ENCODE measurements around the gene KANSL3. TPM values are rescaled to one million over a fixed set of nuclear protein-coding genes. Genes with fewer than 3 reads are reported as not detected.
A peak's percentile ranks its signal among the peaks of the same experiment; 100 is the strongest.

The KANSL3 gene
- total RNA-seq (2014; rRNA removed; shearing (Covaris generic)) (27.2 and 31.4 TPM in 2 replicates), polyA plus RNA-seq (2016; fragmentation: Nextera tagmentation; extraction: Ambion mirVana) (7.2 and 8.9 TPM in 2 replicates)
- long read RNA-seq, partial matches to known transcripts, result 3 of 5 reads
- long read RNA-seq, other reads (novel, unspliced or antisense), result 2 of 5 reads

GRCh38 chr2:96638144-96639121, at the start of gene KANSL3:
Gene KANSL3 (minus strand): TSS chr2:96638312. CDS start chr2:96637135, 1,177 bp downstream.
- H3K79me2 ChIP-seq (replicated peaks; ENCODE audit: insufficient read depth), result peaks cover 41% of the 10 kb centered on the region
- ATAC-seq (peak; percentile 61), DNase-seq (ENCODE audit: low spot score) (peak; percentile 97)
- peak within 1 kb of the TSS; percentile 93 for H3K4me3 Mint-ChIP-seq
- TF ChIP-seq ZNF331 (CRISPR knock-in tag; IDR thresholded peaks at IDR 0.05; ENCODE audit: low read depth) (no peak), POLR2AphosphoS5 (IDR thresholded peaks at IDR 0.05; ENCODE audit: low read depth) (peak; percentile 97), ETS1 (IDR thresholded peaks at IDR 0.05) (peak; percentile 42; the same call in 1 of the 2 replicates), CREB1 (CRISPR knock-in tag; IDR thresholded peaks at IDR 0.05; ENCODE audit: low read depth) (peak; percentile 70)
- peak within 1 kb of the TSS; percentile 99 for H2AFZ ChIP-seq
- peaks cover 13% of the 10 kb centered on the region; the same call in 2 of the 3 replicates for H3K36me3 Mint-ChIP-seq (ENCODE audit: low read depth)
- H3K36me3 ChIP-seq (ENCODE audit: insufficient read depth), result no peaks in the 10 kb centered on the region; the same call in 1 of the 2 replicates
- no peaks in the 10 kb centered on the region for H3K9me3 Mint-ChIP-seq
- no peak within 1 kb of the TSS for H3K27ac Mint-ChIP-seq
- H3K4me1 Mint-ChIP-seq, result peaks cover 15% of the 10 kb centered on the region
- no peaks in the 10 kb centered on the region; the same call in 1 of the 2 replicates for H3K4me1 ChIP-seq (ENCODE audit: insufficient read depth)
- H3K27ac ChIP-seq (ENCODE audit: low read depth), result no peak within 1 kb of the TSS
- no peaks in the 10 kb centered on the region for H3K27me3 ChIP-seq (ENCODE audit: insufficient read depth)
- peak within 1 kb of the TSS; percentile 99 for H3K4me2 ChIP-seq
- H3K9me2 ChIP-seq (ENCODE audit: insufficient read depth), result no peaks in the 10 kb centered on the region
- H3K4me3 ChIP-seq, result peak within 1 kb of the TSS; percentile 89
- peaks cover 9% of the 10 kb centered on the region; the same call in 1 of the 2 replicates for H4K20me1 ChIP-seq (replicated peaks; ENCODE audit: insufficient read depth)
- H3F3A ChIP-seq (replicated peaks; ENCODE audit: low read depth), result no peaks in the 10 kb centered on the region
- H3K27me3 Mint-ChIP-seq (ENCODE audit: insufficient read depth, low read depth, poor library complexity), result peaks cover 9% of the 10 kb centered on the region

GRCh38 chr2:96687266-96687665, 49.2 kb upstream of the KANSL3 start:
- Histone ChIP-seq H3K27ac (ENCODE audit: low read depth) (no peak overlapping the region), H3K4me2 (no peak overlapping the region), H4K20me1 (replicated peaks; ENCODE audit: insufficient read depth) (no peaks in the 10 kb centered on the region), H3K36me3 (ENCODE audit: insufficient read depth) (no peaks in the 10 kb centered on the region), H3K27me3 (ENCODE audit: insufficient read depth) (no peaks in the 10 kb centered on the region), H2AFZ (no peak overlapping the region), H3F3A (replicated peaks; ENCODE audit: low read depth) (no peaks in the 10 kb centered on the region), H3K4me1 (ENCODE audit: insufficient read depth) (no peaks in the 10 kb centered on the region), H3K4me3 (no peak overlapping the region), H3K9me2 (ENCODE audit: insufficient read depth) (no peaks in the 10 kb centered on the region), H3K79me2 (replicated peaks; ENCODE audit: insufficient read depth) (no peaks in the 10 kb centered on the region)
- Mint-ChIP-seq H3K4me1 (peaks cover 5% of the 10 kb centered on the region; the same call in 1 of the 3 replicates), H3K4me3 (no peak overlapping the region), H3K27me3 (ENCODE audit: insufficient read depth, low read depth, poor library complexity) (peaks cover 6% of the 10 kb centered on the region), H3K27ac (no peak overlapping the region), H3K36me3 (ENCODE audit: low read depth) (no peaks in the 10 kb centered on the region), H3K9me3 (no peaks in the 10 kb centered on the region)
- DNase-seq (ENCODE audit: low spot score) (no peak), ATAC-seq (no peak)
- TF ChIP-seq NANOG (IDR thresholded peaks at IDR 0.05; ENCODE audit: borderline replicate concordance) (no peak), STAT1 (IDR thresholded peaks at IDR 0.05; ENCODE audit: unreplicated experiment) (no peak), CREB1 (CRISPR knock-in tag; IDR thresholded peaks at IDR 0.05; ENCODE audit: low read depth) (no peak), JUNB (IDR thresholded peaks at IDR 0.05; ENCODE audit: unreplicated experiment) (no peak), CTCF (conservative IDR thresholded peaks at IDR 0.05; ENCODE audit: low read depth in 2 of 2) (no peak), ZNF114 (CRISPR knock-in tag; IDR thresholded peaks at IDR 0.05) (no peak), ZNF462 (CRISPR knock-in tag; IDR thresholded peaks at IDR 0.05) (no peak), EZH2 (IDR thresholded peaks at IDR 0.05; ENCODE audit: low read depth, unreplicated experiment) (no peak)
